Spleen (tissue), 11 donors: Measurements from ENCODE around the gene STAT2. TPM values are rescaled to one million over a fixed set of nuclear protein-coding genes. Genes with fewer than 3 reads are reported as not detected.

Experiments
- DNase-seq: peaks from one replicate; pipeline ENCODE4 v3.0.0-alpha.2; 2020
- H3K27ac ChIP-seq, 8 donors: fragments of 200-600 bp; sonication (generic) in 7 of 8; 1 replicate in 4 of 8; 2 replicates in 4 of 8; pipeline versions ENCODE4 v1.5.0 to v1.8.0; 2016 to 2021; ENCODE audit warnings: inconsistent platforms in 4 of 8, mild to moderate bottlenecking in 4 of 8, moderate library complexity in 1 of 8
- H3K27me3 ChIP-seq, 7 donors: fragments of 200-600 bp; sonication (generic) in 6 of 7; replicated peaks in 1 of 7; 1 replicate in 4 of 7; 2 replicates in 3 of 7; pipeline versions ENCODE4 v1.5.0 to v1.8.0; 2016 to 2021; ENCODE audit warnings: inconsistent platforms in 3 of 7, mild to moderate bottlenecking in 1 of 7
- H3K36me3 ChIP-seq, 6 donors: fragments of 200-600 bp; sonication (generic) in 5 of 6; 1 replicate in 4 of 6; 2 replicates in 2 of 6; pipeline versions ENCODE4 v1.5.0 to v1.8.0; 2016 to 2021; ENCODE audit warnings: inconsistent platforms in 2 of 6
- H3K4me1 ChIP-seq, 6 donors: fragments of 200-600 bp; sonication (generic) in 5 of 6; 1 replicate in 3 of 6; 2 replicates in 3 of 6; pipeline versions ENCODE4 v1.5.0 to v1.8.0; 2016 to 2021; ENCODE audit warnings: inconsistent platforms in 3 of 6
- H3K4me3 ChIP-seq, 8 donors: fragments of 200-600 bp; sonication (generic) in 7 of 8; 1 replicate in 4 of 8; 2 replicates in 4 of 8; pipeline versions ENCODE4 v1.5.0 to v1.8.0; 2016 to 2021; ENCODE audit warnings: inconsistent platforms in 4 of 8, mild to moderate bottlenecking in 4 of 8, moderate library complexity in 2 of 8
- H3K9me3 ChIP-seq, 8 donors: fragments of 200-600 bp; sonication (generic) in 7 of 8; 1 replicate in 4 of 8; 2 replicates in 4 of 8; pipeline versions ENCODE4 v1.5.0 to v1.8.0; 2016 to 2021; ENCODE audit warnings: inconsistent platforms in 4 of 8
- POLR2A ChIP-seq, 3 donors: fragments of 450-650 bp; IDR thresholded peaks; one replicate each; pipeline ENCODE4 v1.5.1; 2017; ENCODE audit warnings: antibody characterized with exemption in 3 of 3, mild to moderate bottlenecking in 1 of 3
- POLR2AphosphoS5 ChIP-seq, 3 donors: sonication (generic); formaldehyde crosslinking; IDR thresholded peaks; one replicate each; pipeline ENCODE4 v1.5.1; 2017; ENCODE audit warnings: antibody characterized with exemption in 3 of 3
- WGBS, 5 donors: extraction: QIAGEN DNeasy Blood & Tissue Kit in 3 of 5; methylation state at CpG; one replicate each; pipeline versions ENCODE4 v1.1.5 to v1.1.7; 2013 to 2018; 5-methylcytosine and 5-hydroxymethylcytosine counted together
- intact Hi-C: fragments of 100-400 bp; cut with DNase I; formaldehyde crosslinking; loops from one replicate; pipeline ENCODE4 v1.15.0; 2023; ENCODE audit warnings: low total_unique reads
- polyA plus RNA-seq, 3 donors: library from polyadenylated mRNA; stranded (reverse); fragments of 200-250 nt; gene quantifications; one replicate each; pipeline ENCODE4 v1.2.1, GENCODE V29; 2013
- total RNA-seq, 7 donors: library from RNA; depleted of rRNA in 3 of 7; stranded (reverse); fragments of >200 nt in 3 of 7; fragmentation: NEBNext Ultra II Directional in 4 of 7; extraction: Animal tissue kit (Norgen Biotek cat#: 25700) in 4 of 7; gene quantifications; one replicate each; pipeline versions ENCODE4 v1.1.0 to v1.2.1, GENCODE V29; 2016 to 2021
- TF ChIP-seq, protein P1 (sequence below), 11 experiments: fragments of 200-600 bp in 7 of 11; fragments of 450-650 bp in 4 of 11; sonication (generic) in 4 of 11; IDR thresholded peaks in 8 of 11; conservative IDR thresholded peaks in 3 of 11; 1 replicate in 7 of 11; 2 replicates in 4 of 11; pipeline versions ENCODE4 v1.4.0 to v1.8.0; 2016 to 2021; ENCODE audit warnings: antibody characterized with exemption in 11 of 11, inconsistent platforms in 4 of 11, mild to moderate bottlenecking in 1 of 11
- donor health status: healthy with polysubstance abuse.
- donor health status: DM: no; HTN: no; CAD: no; lungs with moderate emphysema.
- donor health status: DM: no; HTN: no; CAD: no.
- donor health status: Bipolar disorder and iron deficiency.
- donor health status: healthy.
- donor health status: DM: no; HTN: no; CAD: no.
- donor health status: DM: yes; HTN: yes; CAD: no.

STAT2 gene
- total and polyA plus RNA-seq, 10 donors = 41.5 to 262 (median 230) TPM

DNA sequence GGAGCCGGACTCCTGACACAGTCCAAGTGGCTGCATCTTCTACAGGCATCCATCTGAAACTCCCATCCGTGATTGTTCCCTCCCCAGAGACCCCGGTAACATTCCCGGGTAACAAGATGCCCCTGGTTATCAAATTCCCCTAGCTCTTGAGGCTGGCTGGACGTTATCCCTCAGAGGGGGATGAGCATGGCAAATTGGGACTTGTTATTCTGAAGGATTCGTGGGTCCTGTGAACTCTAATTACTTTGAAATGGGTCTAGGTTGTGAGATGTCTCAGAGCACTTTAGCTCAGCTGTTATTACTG lies 25.5 kb downstream of the STAT2 start:
- peak overlapping the region; percentile 49 to 75 (median 59) for H3K4me3 ChIP-seq
- intact Hi-C loops = loop anchor here (10.0 kb wide), 1 partner anchor 130 kb away; the partner anchor contains the start of gene SPRYD4
- H3K9me3 ChIP-seq = no peaks in the 10 kb centered on the region
- peak overlapping the region; percentile 90 to 98 (median 96) for H3K27ac ChIP-seq
- peaks cover 10 to 51% (median 38%) of the 10 kb centered on the region in 6 donors for H3K4me1 ChIP-seq
- TF ChIP-seq POLR2A (IDR thresholded peaks at IDR 0.05) = no peak
- TF ChIP-seq, protein P1, sequence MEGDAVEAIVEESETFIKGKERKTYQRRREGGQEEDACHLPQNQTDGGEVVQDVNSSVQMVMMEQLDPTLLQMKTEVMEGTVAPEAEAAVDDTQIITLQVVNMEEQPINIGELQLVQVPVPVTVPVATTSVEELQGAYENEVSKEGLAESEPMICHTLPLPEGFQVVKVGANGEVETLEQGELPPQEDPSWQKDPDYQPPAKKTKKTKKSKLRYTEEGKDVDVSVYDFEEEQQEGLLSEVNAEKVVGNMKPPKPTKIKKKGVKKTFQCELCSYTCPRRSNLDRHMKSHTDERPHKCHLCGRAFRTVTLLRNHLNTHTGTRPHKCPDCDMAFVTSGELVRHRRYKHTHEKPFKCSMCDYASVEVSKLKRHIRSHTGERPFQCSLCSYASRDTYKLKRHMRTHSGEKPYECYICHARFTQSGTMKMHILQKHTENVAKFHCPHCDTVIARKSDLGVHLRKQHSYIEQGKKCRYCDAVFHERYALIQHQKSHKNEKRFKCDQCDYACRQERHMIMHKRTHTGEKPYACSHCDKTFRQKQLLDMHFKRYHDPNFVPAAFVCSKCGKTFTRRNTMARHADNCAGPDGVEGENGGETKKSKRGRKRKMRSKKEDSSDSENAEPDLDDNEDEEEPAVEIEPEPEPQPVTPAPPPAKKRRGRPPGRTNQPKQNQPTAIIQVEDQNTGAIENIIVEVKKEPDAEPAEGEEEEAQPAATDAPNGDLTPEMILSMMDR (IDR thresholded peaks at IDR 0.05 in 8 of 11, conservative IDR thresholded peaks at IDR 0.05 in 3 of 11) = no peak
- no peak for TF ChIP-seq POLR2AphosphoS5 (IDR thresholded peaks at IDR 0.05)
- 6 to 14% (median 8%) methylated on average over 6 of the region's 6 CpGs for WGBS, 5 donors
- no peak for DNase-seq
- H3K36me3 ChIP-seq = no peaks in the 10 kb centered on the region
- no peaks in the 10 kb centered on the region for H3K27me3 ChIP-seq

DNA sequence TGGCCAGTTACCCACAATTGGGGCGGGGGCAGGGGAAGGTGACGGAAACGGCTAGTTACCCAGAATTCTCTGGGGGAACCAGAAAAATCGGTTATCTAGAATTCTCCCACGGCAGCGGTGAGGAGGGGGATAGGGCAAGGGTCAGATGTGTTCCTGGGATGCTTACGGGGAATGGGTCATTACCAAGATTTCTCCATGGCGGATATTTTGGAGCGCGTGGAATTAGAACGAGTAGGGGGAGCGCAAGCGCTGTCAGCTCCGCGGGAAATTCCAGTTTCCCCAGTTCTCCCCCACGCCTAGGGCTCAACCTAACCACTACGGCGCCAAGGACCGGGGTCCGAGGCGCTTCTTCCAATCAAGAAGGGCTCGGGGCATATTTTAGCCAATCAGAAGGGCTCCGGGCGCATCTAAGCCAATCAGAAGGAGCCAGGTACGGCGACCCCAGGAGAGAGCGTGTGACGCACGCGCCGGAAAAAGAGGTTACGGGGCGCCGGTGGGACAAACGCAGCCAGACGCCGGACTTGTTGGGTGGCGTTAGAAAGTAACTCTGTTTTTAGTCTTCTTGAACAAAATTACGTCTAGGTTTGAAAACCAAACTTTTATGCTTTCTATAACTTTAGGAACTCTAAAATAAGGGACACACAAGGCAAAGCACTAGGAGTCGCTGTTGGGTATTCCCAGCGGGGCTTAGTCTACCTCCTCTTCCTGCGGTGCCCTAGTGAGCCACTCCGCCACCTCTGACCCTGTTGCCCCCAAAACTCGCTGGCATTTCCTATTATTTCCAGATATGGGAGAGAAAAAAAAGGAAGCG lies 26.0 kb downstream of the STAT2 start, which contains the start of gene PAN2:
TSS of gene PAN2 (minus strand) at position 322 of the 811 bp plus-strand sequence. CDS start 906 bp downstream, outside the sequence.
- DNase-seq = peak; percentile 95
- intact Hi-C loops = loop anchor here (10.0 kb wide), 1 partner anchor 131 kb away; the partner anchor contains the start of gene SPRYD4
- H3K27ac ChIP-seq = peak within 1 kb of the TSS; percentile 90 to 98 (median 96)
- H3K36me3 ChIP-seq = peaks cover 0 to under 1% (median 0%) of the 10 kb centered on the region in 6 donors
- TF ChIP-seq POLR2AphosphoS5 (IDR thresholded peaks at IDR 0.05) (peak; percentile 89 to 95 (median 95)), POLR2A (IDR thresholded peaks at IDR 0.05) (peak; percentile 18 to 33 (median 33))
- TF ChIP-seq, protein P1 (IDR thresholded peaks at IDR 0.05 in 8 of 11, conservative IDR thresholded peaks at IDR 0.05 in 3 of 11) = peak in 10 of 11 experiments; percentile 29 to 67 (median 54)
- H3K27me3 ChIP-seq = no peaks in the 10 kb centered on the region
- no peaks in the 10 kb centered on the region for H3K9me3 ChIP-seq
- 0 to 1% (median 0%) methylated on average over 30 to 45 of the region's 45 CpGs for WGBS, 5 donors
- H3K4me3 ChIP-seq = peak within 1 kb of the TSS; percentile 49 to 75 (median 59)
- peaks cover 10 to 45% (median 32%) of the 10 kb centered on the region in 6 donors for H3K4me1 ChIP-seq

DNA sequence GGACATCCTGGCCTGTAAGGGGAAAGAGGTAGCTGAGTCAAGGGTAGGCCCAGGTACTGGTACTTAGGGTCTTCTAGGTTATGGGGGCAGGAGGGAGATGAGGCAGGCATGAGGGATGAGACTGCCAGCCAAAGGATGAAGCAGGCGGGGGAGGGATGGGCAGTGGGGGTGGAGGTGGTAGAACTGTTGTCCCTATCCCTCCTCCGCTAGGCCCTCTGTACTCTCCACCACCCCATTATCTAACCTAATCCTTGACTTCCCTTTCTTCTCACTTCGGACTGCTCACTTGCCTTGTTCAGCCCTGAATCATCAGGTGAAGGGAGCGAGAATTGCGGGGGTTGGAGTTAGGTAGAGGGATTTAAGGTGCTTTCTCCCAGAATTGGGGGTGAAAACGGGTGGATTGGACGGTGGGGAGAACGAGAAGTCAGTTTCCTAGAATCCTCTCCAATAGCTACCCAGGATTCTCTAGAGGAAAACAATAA lies 26.7 kb downstream of the STAT2 start:
- intact Hi-C loops = loop anchor here (10.0 kb wide), 1 partner anchor 132 kb away; the partner anchor contains the start of gene SPRYD4
- no peaks in the 10 kb centered on the region for H3K27me3 ChIP-seq
- peak overlapping the region; percentile 49 to 75 (median 59) for H3K4me3 ChIP-seq
- peak overlapping the region; percentile 90 to 98 (median 96) for H3K27ac ChIP-seq
- H3K9me3 ChIP-seq = no peaks in the 10 kb centered on the region
- peaks cover 0 to 6% (median 3%) of the 10 kb centered on the region in 6 donors for H3K36me3 ChIP-seq
- peak; percentile 74 for DNase-seq
- peaks cover 4 to 39% (median 26%) of the 10 kb centered on the region in 6 donors for H3K4me1 ChIP-seq
- 14 to 18% (median 17%) methylated on average over 8 of the region's 8 CpGs for WGBS, 5 donors
- TF ChIP-seq, protein P1 (IDR thresholded peaks at IDR 0.05 in 8 of 11, conservative IDR thresholded peaks at IDR 0.05 in 3 of 11) = no peak
- TF ChIP-seq POLR2A (IDR thresholded peaks at IDR 0.05) = no peak
- no peak for TF ChIP-seq POLR2AphosphoS5 (IDR thresholded peaks at IDR 0.05)
